Hepatocyte (in vitro differentiated cells): ENCODE measurements around the gene CPNE1. TPM values are rescaled to one million over a fixed set of nuclear protein-coding genes. Genes with fewer than 3 reads are reported as not detected.

Experiments used
- DNase-seq: peaks from one replicate; pipeline ENCODE4 v3.0.0-alpha.2; 2016; ENCODE audit warnings: low spot score
- H2AFZ ChIP-seq: fragments of 200-600 bp; sonication (generic); 2 replicates; pipeline ENCODE4 v1.6.0; 2016; ENCODE audit warnings: antibody characterized with exemption, mild to moderate bottlenecking
- H3K27ac ChIP-seq: fragments of 200-600 bp; sonication (generic); 2 replicates; pipeline ENCODE4 v1.5.1; 2016; ENCODE audit warnings: mild to moderate bottlenecking
- H3K27me3 ChIP-seq: fragments of 200-600 bp; sonication (generic); 2 replicates; pipeline ENCODE4 v1.6.1; 2016
- H3K36me3 ChIP-seq: fragments of 200-600 bp; sonication (generic); replicated peaks from 2 replicates; pipeline ENCODE4 v1.5.1; 2016; ENCODE audit warnings: low read depth; ENCODE audit not compliant: insufficient read depth
- H3K4me1 ChIP-seq: fragments of 200-600 bp; sonication (generic); 2 replicates; pipeline ENCODE4 v1.5.1; 2016; ENCODE audit warnings: mild to moderate bottlenecking, moderate library complexity; ENCODE audit not compliant: insufficient read depth
- H3K4me2 ChIP-seq: fragments of 200-600 bp; sonication (generic); 2 replicates; pipeline ENCODE4 v1.6.0; 2016
- H3K4me3 ChIP-seq: fragments of 200-600 bp; sonication (generic); 2 replicates; pipeline ENCODE4 v1.5.1; 2016; ENCODE audit warnings: mild to moderate bottlenecking
- H3K79me2 ChIP-seq: fragments of 200-600 bp; sonication (generic); 2 replicates; pipeline ENCODE4 v1.6.0; 2017; ENCODE audit warnings: mild to moderate bottlenecking
- H3K9me2 ChIP-seq: fragments of 200-600 bp; sonication (generic); replicated peaks from 2 replicates; pipeline ENCODE4 v1.6.0; 2017; ENCODE audit warnings: mild to moderate bottlenecking; ENCODE audit not compliant: insufficient read depth
- H3K9me3 ChIP-seq: fragments of 200-600 bp; sonication (generic); 2 replicates; pipeline ENCODE4 v1.5.1; 2016; ENCODE audit warnings: low read depth, mild to moderate bottlenecking
- H4K20me1 ChIP-seq: fragments of 200-600 bp; sonication (generic); 2 replicates; pipeline ENCODE4 v1.6.0; 2016; ENCODE audit warnings: mild to moderate bottlenecking; ENCODE audit not compliant: insufficient read depth, poor library complexity, severe bottlenecking
- CTCF ChIP-seq: fragments of 200-600 bp; sonication (generic); IDR thresholded peaks from 2 replicates; pipeline ENCODE4 v1.5.1; 2016; ENCODE audit warnings: antibody characterized with exemption, mild to moderate bottlenecking; ENCODE audit not compliant: poor library complexity
- EZH2 ChIP-seq: fragments of 200-600 bp; sonication (generic); IDR thresholded peaks from 2 replicates; pipeline ENCODE4 v1.6.1; 2016; ENCODE audit warnings: antibody characterized with exemption, mild to moderate bottlenecking, borderline replicate concordance
- EZH2phosphoT487 ChIP-seq: fragments of 200-600 bp; sonication (generic); IDR thresholded peaks from one replicate; pipeline ENCODE4 v1.6.1; 2018; ENCODE audit warnings: antibody characterized with exemption, mild to moderate bottlenecking, low read depth, moderate library complexity; ENCODE audit not compliant: unreplicated experiment, severe bottlenecking
- WGBS: methylation state at CpG from one replicate; pipeline ENCODE4 v1.1.6; 2016; ENCODE audit warnings: low lambda C conversion rate; ENCODE audit errors: missing lambda C conversion rate; 5-methylcytosine and 5-hydroxymethylcytosine counted together
- polyA plus RNA-seq: library from polyadenylated mRNA; unstranded; fragments of >200 nt; fragmentation: Nextera tagmentation; extraction: Ambion mirVana; gene quantifications from 2 replicates; pipeline ENCODE4 v1.2.1, GENCODE V29; 2016
- total RNA-seq: library from RNA; depleted of rRNA; stranded (reverse); fragments of >200 nt; gene quantifications from 2 replicates; pipeline ENCODE4 v1.2.3, GENCODE V29; 2014

The CPNE1 gene
- total and polyA plus RNA-seq, 2 experiments from 2014 or later: 68.9 to 93.4 TPM

DNA sequence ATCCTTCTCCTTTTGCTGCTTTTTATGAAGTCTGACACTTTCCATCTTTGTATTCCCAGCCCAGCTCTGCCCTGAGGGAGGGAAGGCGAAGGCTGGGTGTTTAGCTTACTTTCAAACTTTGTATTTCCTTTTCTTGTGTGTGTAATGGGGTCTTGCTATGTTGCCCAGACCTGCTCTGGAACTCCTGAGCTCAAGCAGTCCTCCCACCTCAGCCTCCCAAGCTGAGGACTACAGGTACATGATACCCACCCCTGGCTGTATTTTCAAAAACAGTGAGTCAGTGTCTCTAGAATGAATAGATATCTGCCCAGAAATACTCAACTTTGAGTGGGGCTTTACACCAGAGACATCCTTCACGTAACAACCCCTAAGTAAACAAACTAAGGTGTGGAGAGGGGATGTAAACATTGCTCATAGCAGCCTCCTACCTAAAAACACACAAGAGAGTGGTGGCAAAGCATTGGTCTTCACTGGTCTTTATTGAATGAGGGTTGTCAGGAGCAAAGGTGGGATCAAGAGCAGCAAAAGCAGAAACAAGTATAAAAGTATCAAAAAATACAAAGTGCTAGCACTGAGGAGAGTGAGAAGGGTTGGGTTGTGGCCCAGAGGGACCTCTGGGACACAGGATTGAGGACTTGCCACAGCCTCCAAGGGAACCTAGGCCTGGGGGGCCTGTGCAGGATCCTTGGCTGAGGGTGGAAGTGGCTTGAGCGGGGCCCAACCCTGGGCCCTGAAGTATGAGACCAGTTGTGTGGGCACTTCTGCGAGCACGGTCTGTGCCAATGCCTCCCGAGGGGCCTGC is 38.9 kb downstream of the CPNE1 start:
- Histone ChIP-seq H3K36me3 (peaks cover 4% of the 10 kb centered on the region), H3K4me2 (no peak overlapping the region), H3K4me1 (no peaks in the 10 kb centered on the region), H3K27ac (no peak overlapping the region), H2AFZ (no peak overlapping the region), H4K20me1 (no peaks in the 10 kb centered on the region), H3K9me3 (no peaks in the 10 kb centered on the region), H3K27me3 (no peaks in the 10 kb centered on the region), H3K9me2 (no peaks in the 10 kb centered on the region), H3K4me3 (no peak overlapping the region), H3K79me2 (no peaks in the 10 kb centered on the region)
- DNase-seq: no peak
- TF ChIP-seq EZH2phosphoT487 (no peak), CTCF (no peak), EZH2 (no peak)
- WGBS: 95% methylated on average over 6 of the region's 6 CpGs

- H2AFZ ChIP-seq: no peak overlapping the region
- no peak for TF ChIP-seq EZH2
- TF ChIP-seq CTCF: no peak
- no peak for TF ChIP-seq EZH2phosphoT487
- 90% methylated on average over 2 of the region's 2 CpGs for WGBS
- no peaks in the 10 kb centered on the region for H3K9me3 ChIP-seq
- no peak overlapping the region for H3K4me2 ChIP-seq
- H3K27ac ChIP-seq: no peak overlapping the region
- no peak overlapping the region for H3K4me3 ChIP-seq
- no peaks in the 10 kb centered on the region for H3K27me3 ChIP-seq
- H3K9me2 ChIP-seq: no peaks in the 10 kb centered on the region
- peaks cover 8% of the 10 kb centered on the region for H3K4me1 ChIP-seq
- no peaks in the 10 kb centered on the region for H3K36me3 ChIP-seq
- H3K79me2 ChIP-seq: no peaks in the 10 kb centered on the region
- no peaks in the 10 kb centered on the region for H4K20me1 ChIP-seq
- no peak for DNase-seq
Measured at GRCh38 chr20:35621560-35621946, 43.1 kb downstream of the CPNE1 start.

GRCh38 chr20:35620818-35621559 is 43.7 kb downstream of the CPNE1 start:
- DNase-seq: no peak
- H3K27me3 ChIP-seq: no peaks in the 10 kb centered on the region
- no peak overlapping the region for H3K4me3 ChIP-seq
- H4K20me1 ChIP-seq: no peaks in the 10 kb centered on the region
- H3K4me2 ChIP-seq: no peak overlapping the region
- H3K9me2 ChIP-seq: no peaks in the 10 kb centered on the region
- WGBS: 97% methylated on average over 11 of the region's 11 CpGs
- H3K27ac ChIP-seq: no peak overlapping the region
- H2AFZ ChIP-seq: no peak overlapping the region
- H3K9me3 ChIP-seq: no peaks in the 10 kb centered on the region
- H3K36me3 ChIP-seq: no peaks in the 10 kb centered on the region
- H3K79me2 ChIP-seq: no peaks in the 10 kb centered on the region
- TF ChIP-seq EZH2 (no peak), CTCF (no peak), EZH2phosphoT487 (no peak)
- H3K4me1 ChIP-seq: peaks cover 8% of the 10 kb centered on the region
